Parathyroid adenoma (tissue), 2 donors: ENCODE measurements around the gene GSC2.

Source experiments
- H2AFZ ChIP-seq: fragments of 300-600 bp; sonication (generic); one replicate; pipeline ENCODE4 v1.7.0; 2017; ENCODE audit warnings: antibody characterized with exemption, mild to moderate bottlenecking
- H3K27ac ChIP-seq: fragments of 300-600 bp; sonication (generic); one replicate; pipeline ENCODE4 v1.7.0; 2017
- H3K27me3 ChIP-seq: fragments of 300-600 bp; sonication (generic); one replicate; pipeline ENCODE4 v1.7.0; 2017; ENCODE audit warnings: low read length; ENCODE audit not compliant: control insufficient read depth, insufficient read depth
- H3K36me3 ChIP-seq: fragments of 300-600 bp; sonication (generic); one replicate; pipeline ENCODE4 v1.7.0; 2017; ENCODE audit warnings: low read length; ENCODE audit not compliant: control insufficient read depth, insufficient read depth
- H3K4me1 ChIP-seq: fragments of 300-600 bp; sonication (generic); one replicate; pipeline ENCODE4 v1.7.0; 2017; ENCODE audit warnings: control low read depth
- H3K4me2 ChIP-seq: fragments of 300-600 bp; sonication (generic); one replicate; pipeline ENCODE4 v1.7.0; 2017; ENCODE audit warnings: low read length
- H3K4me3 ChIP-seq: fragments of 300-600 bp; sonication (generic); one replicate; pipeline ENCODE4 v1.7.0; 2017; ENCODE audit warnings: low read depth, low read length
- H3K79me2 ChIP-seq: fragments of 300-600 bp; sonication (generic); one replicate; pipeline ENCODE4 v1.7.0; 2017; ENCODE audit warnings: control low read depth
- H3K9ac ChIP-seq: fragments of 300-600 bp; sonication (generic); one replicate; pipeline ENCODE4 v1.7.0; 2017; ENCODE audit warnings: mild to moderate bottlenecking
- H3K9me3 ChIP-seq: fragments of 300-600 bp; sonication (generic); one replicate; pipeline ENCODE4 v1.7.0; 2017; ENCODE audit warnings: low read length; ENCODE audit not compliant: control insufficient read depth
- TF ChIP-seq, protein P1 (sequence below): fragments of 300-600 bp; sonication (generic); IDR thresholded peaks from one replicate; pipeline ENCODE4 v1.7.0; 2017; ENCODE audit warnings: antibody characterized with exemption, mild to moderate bottlenecking
- donor health status: primary hyperparathyroidism.

The GSC2 gene

DNA sequence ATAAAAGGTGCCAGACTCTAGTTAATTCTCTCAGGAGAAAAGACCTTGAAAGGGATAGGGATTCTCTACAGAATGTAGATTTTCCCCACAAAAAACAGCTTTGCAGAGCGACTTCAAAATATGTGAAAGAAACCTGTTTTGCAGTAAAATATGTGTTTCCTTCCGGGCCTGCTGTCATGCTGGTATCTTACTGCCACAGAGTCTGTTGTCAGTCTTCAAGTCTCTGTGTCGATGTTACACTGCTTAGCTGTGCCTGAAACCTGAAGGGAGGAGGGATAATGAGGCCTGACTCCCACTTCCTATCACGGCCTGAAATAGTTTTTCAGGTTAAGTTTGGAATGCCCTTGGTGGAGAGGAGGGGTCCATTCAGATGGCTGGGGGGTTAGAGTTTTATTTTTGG is 26.2 kb downstream of the GSC2 start:
- Histone ChIP-seq H3K36me3 (no peaks in the 10 kb centered on the region), H3K4me1 (peaks cover 5% of the 10 kb centered on the region), H3K9ac (no peak overlapping the region), H3K27me3 (no peaks in the 10 kb centered on the region), H3K4me3 (no peak overlapping the region), H2AFZ (no peak overlapping the region), H3K27ac (no peak overlapping the region), H3K79me2 (peaks cover 17% of the 10 kb centered on the region), H3K4me2 (no peak overlapping the region), H3K9me3 (no peaks in the 10 kb centered on the region)
- TF ChIP-seq, protein P1, sequence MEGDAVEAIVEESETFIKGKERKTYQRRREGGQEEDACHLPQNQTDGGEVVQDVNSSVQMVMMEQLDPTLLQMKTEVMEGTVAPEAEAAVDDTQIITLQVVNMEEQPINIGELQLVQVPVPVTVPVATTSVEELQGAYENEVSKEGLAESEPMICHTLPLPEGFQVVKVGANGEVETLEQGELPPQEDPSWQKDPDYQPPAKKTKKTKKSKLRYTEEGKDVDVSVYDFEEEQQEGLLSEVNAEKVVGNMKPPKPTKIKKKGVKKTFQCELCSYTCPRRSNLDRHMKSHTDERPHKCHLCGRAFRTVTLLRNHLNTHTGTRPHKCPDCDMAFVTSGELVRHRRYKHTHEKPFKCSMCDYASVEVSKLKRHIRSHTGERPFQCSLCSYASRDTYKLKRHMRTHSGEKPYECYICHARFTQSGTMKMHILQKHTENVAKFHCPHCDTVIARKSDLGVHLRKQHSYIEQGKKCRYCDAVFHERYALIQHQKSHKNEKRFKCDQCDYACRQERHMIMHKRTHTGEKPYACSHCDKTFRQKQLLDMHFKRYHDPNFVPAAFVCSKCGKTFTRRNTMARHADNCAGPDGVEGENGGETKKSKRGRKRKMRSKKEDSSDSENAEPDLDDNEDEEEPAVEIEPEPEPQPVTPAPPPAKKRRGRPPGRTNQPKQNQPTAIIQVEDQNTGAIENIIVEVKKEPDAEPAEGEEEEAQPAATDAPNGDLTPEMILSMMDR, result no peak

DNA sequence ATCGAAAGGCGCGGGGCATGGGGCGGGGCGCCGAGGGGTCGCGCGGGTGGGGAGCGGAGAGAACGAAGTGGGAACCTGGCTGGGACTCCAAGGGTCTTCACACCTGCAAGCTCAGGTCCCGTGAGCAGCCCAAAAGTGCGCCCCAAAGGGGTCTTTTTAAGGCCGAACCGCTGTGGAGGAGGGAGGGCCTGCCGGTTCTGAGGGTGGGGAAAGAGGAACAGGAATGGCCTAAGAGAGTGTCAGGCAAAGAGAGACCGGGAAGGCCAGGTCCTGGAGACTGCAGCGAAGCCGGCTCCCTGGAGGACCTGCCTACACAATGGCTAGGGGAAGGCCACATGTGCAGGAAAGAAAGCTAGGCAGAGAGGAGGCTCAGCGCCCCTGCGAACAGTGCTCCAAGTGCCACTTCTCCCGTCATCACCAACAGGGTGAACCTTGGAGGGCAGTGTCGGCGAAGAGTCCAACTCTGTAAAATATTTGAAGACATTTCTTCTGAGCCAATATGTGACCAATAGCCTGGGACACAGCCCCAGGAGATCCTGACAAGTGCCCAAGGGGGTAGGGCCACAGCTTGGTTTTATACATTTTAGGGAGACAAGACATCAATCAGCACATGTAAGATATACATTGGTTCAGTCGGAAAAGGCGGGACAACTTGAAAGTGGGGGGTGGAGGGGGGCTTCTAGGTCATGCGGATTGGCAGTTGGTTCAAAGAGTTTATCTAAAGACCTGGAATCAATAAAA is 27.2 kb downstream of the GSC2 start:
- Histone ChIP-seq H3K4me2 (peak overlapping the region; percentile 84), H3K79me2 (peaks cover 24% of the 10 kb centered on the region), H2AFZ (peak overlapping the region; percentile 88), H3K27ac (peak overlapping the region; percentile 19), H3K9ac (no peak overlapping the region), H3K36me3 (no peaks in the 10 kb centered on the region), H3K9me3 (no peaks in the 10 kb centered on the region), H3K4me3 (peak overlapping the region; percentile 56), H3K4me1 (peaks cover 5% of the 10 kb centered on the region), H3K27me3 (no peaks in the 10 kb centered on the region)
- TF ChIP-seq, protein P1, result no peak

DNA sequence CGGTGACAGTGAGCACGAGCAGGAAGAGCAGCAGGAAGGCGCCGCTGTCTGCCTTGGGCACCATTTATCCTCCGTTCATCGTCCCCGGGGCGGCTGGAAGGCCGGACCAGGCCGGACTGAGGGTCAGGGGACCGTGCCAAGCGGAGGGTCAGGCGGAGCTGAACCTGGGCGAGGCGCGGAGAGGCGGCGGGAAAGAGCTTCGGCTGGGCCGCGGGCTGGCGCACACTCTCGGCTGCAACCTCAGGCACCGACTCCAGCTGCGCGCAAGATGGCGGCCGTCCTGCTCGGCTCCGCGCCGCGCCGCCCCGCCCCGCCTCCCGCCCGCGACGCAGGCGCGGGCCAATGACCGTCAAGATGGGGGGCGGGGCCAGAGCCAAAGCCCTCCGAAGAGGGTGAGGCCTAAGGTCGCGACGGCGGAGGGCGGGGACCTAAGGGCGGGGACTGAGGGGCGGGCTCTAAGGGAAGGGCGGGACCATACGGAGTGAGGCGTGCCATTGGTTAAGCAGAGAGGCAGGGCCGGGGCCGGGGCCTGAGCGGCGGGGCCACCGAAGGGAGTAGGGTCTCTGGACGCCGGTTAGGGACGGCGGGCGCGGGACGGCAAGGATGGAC is 27.8 kb downstream of the GSC2 start, which contains the start of gene DGCR2:
Gene DGCR2 (minus strand): TSS at position 270 of the 609 bp plus-strand sequence. CDS start 206 bp downstream, at position 64.
- Histone ChIP-seq H3K79me2 (peaks cover 29% of the 10 kb centered on the region), H3K9ac (no peak within 1 kb of the TSS), H3K4me2 (peak within 1 kb of the TSS; percentile 84), H3K27ac (peak within 1 kb of the TSS; percentile 80), H3K4me1 (peaks cover 5% of the 10 kb centered on the region), H3K27me3 (no peaks in the 10 kb centered on the region), H2AFZ (peak within 1 kb of the TSS; percentile 88), H3K4me3 (peak within 1 kb of the TSS; percentile 85), H3K36me3 (no peaks in the 10 kb centered on the region), H3K9me3 (no peaks in the 10 kb centered on the region)
- TF ChIP-seq, protein P1, result no peak

DNA sequence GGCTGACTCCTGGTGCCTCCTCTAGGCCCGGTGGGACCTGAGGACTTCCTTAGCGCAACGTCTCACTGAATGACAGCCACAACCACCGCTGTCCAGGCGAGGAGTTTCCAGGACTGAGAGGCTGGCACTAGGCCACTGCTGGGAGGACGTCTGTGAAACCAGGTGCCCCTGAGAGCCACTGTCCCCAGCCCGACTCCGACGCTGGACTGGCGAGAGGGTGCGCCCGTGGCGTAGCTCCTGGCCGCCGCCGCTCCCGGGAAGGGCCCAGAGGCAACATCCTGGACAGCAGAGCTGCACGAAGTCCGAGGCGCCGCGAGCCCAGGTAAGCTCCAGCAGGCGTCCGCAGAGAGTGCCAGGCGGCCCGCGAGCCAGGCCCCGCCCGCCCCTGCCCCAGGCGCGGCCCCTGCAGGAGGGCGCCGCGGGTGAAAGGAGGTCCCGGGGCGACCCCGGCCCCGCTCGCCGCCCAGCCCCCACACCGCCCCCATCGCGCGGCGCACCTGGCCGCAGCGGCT is 28.4 kb downstream of the GSC2 start:
- peak overlapping the region; percentile 80 for H3K27ac ChIP-seq
- H3K79me2 ChIP-seq, result peaks cover 35% of the 10 kb centered on the region
- peak overlapping the region; percentile 64 for H3K4me2 ChIP-seq
- H2AFZ ChIP-seq, result peak overlapping the region; percentile 83
- H3K27me3 ChIP-seq, result no peaks in the 10 kb centered on the region
- TF ChIP-seq, protein P1, result no peak
- peaks cover 7% of the 10 kb centered on the region for H3K4me1 ChIP-seq
- H3K9me3 ChIP-seq, result no peaks in the 10 kb centered on the region
- no peak overlapping the region for H3K9ac ChIP-seq
- H3K36me3 ChIP-seq, result no peaks in the 10 kb centered on the region
- peak overlapping the region; percentile 85 for H3K4me3 ChIP-seq
